SK-N-SH treated with all-trans-retinoic acid at 6 μM for 48 hours (cell line): ENCODE data around the gene SNED1.

Experiments used
- ATAC-seq: fragments of 200-7000 bp; cut with Tn5 transposase; 3 replicates; pipeline ENCODE4 v1.9.1; 2020; ENCODE audit warnings: mild to moderate bottlenecking, moderate library complexity
- BACH2 ChIP-seq: fragments of 250-450 bp; sonication (Bioruptor Pico); IDR thresholded peaks from 2 replicates; pipeline ENCODE4 v1.9.0; 2021; ENCODE audit warnings: mild to moderate bottlenecking, borderline replicate concordance
- CSDC2 ChIP-seq: fragments of 250-450 bp; sonication (Bioruptor Pico); IDR thresholded peaks from 2 replicates; pipeline ENCODE4 v1.5.0; 2020; ENCODE audit warnings: mild to moderate bottlenecking, moderate library complexity
- CSRNP3 ChIP-seq: fragments of 250-450 bp; sonication (Bioruptor Pico); IDR thresholded peaks from 2 replicates; pipeline ENCODE4 v1.5.1; 2021; ENCODE audit warnings: mild to moderate bottlenecking, moderate library complexity
- ESRRG ChIP-seq: fragments of 250-450 bp; sonication (Bioruptor Pico); IDR thresholded peaks from 2 replicates; pipeline ENCODE4 v1.6.1; 2021; ENCODE audit warnings: mild to moderate bottlenecking
- GLIS3 ChIP-seq: fragments of 250-450 bp; sonication (Bioruptor Pico); IDR thresholded peaks from 2 replicates; pipeline ENCODE4 v1.5.0; 2020; ENCODE audit warnings: mild to moderate bottlenecking, moderate library complexity
- OSR1 ChIP-seq: fragments of 250-450 bp; sonication (Bioruptor Pico); IDR thresholded peaks from 2 replicates; pipeline ENCODE4 v1.8.0; 2022; ENCODE audit warnings: moderate library complexity, mild to moderate bottlenecking, inconsistent platforms
- PPARA ChIP-seq: fragments of 250-450 bp; sonication (Bioruptor Pico); IDR thresholded peaks from 2 replicates; pipeline ENCODE4 v1.5.0; 2020; ENCODE audit warnings: mild to moderate bottlenecking, borderline replicate concordance
- SNAI2 ChIP-seq: fragments of 250-450 bp; sonication (Bioruptor Pico); IDR thresholded peaks from 2 replicates; pipeline ENCODE4 v1.5.0; 2020; ENCODE audit warnings: mild to moderate bottlenecking, moderate library complexity
- ZC3H10 ChIP-seq: fragments of 250-450 bp; sonication (Bioruptor Pico); IDR thresholded peaks from 2 replicates; pipeline ENCODE4 v1.5.1; 2021; ENCODE audit warnings: mild to moderate bottlenecking, moderate library complexity
- ZFP3 ChIP-seq: fragments of 250-450 bp; sonication (Bioruptor Pico); IDR thresholded peaks from 2 replicates; pipeline ENCODE4 v1.5.0; 2020; ENCODE audit warnings: mild to moderate bottlenecking, moderate library complexity
- ZFP30 ChIP-seq: fragments of 450-650 bp; formaldehyde crosslinking; IDR thresholded peaks from 2 replicates; pipeline ENCODE4 v1.5.0; 2022; ENCODE audit warnings: mild to moderate bottlenecking, moderate library complexity
- ZNF565 ChIP-seq: fragments of 450-650 bp; formaldehyde crosslinking; conservative IDR thresholded peaks from 2 replicates; pipeline ENCODE4 v1.5.0; 2020; ENCODE audit warnings: low read depth, mild to moderate bottlenecking, moderate library complexity
- ZNF8 ChIP-seq: fragments of 450-650 bp; formaldehyde crosslinking; IDR thresholded peaks from 2 replicates; pipeline ENCODE4 v1.5.0; 2020; ENCODE audit warnings: mild to moderate bottlenecking, moderate library complexity
- TF ChIP-seq, protein P1 (sequence below): fragments of 250-450 bp; sonication (Bioruptor Pico); IDR thresholded peaks from 2 replicates; pipeline ENCODE4 v1.8.0; 2021; ENCODE audit warnings: low read depth, mild to moderate bottlenecking, moderate library complexity, borderline replicate concordance
- TF ChIP-seq, protein P2 (sequence below): fragments of 250-450 bp; sonication (Bioruptor Pico); IDR thresholded peaks from 2 replicates; pipeline ENCODE4 v1.5.0; 2020; ENCODE audit warnings: mild to moderate bottlenecking, moderate library complexity
- TF ChIP-seq, protein P3 (sequence below): fragments of 250-450 bp; sonication (Bioruptor Pico); IDR thresholded peaks from 2 replicates; pipeline ENCODE4 v1.8.0; 2020; ENCODE audit warnings: mild to moderate bottlenecking, moderate library complexity, borderline replicate concordance

Gene SNED1

DNA sequence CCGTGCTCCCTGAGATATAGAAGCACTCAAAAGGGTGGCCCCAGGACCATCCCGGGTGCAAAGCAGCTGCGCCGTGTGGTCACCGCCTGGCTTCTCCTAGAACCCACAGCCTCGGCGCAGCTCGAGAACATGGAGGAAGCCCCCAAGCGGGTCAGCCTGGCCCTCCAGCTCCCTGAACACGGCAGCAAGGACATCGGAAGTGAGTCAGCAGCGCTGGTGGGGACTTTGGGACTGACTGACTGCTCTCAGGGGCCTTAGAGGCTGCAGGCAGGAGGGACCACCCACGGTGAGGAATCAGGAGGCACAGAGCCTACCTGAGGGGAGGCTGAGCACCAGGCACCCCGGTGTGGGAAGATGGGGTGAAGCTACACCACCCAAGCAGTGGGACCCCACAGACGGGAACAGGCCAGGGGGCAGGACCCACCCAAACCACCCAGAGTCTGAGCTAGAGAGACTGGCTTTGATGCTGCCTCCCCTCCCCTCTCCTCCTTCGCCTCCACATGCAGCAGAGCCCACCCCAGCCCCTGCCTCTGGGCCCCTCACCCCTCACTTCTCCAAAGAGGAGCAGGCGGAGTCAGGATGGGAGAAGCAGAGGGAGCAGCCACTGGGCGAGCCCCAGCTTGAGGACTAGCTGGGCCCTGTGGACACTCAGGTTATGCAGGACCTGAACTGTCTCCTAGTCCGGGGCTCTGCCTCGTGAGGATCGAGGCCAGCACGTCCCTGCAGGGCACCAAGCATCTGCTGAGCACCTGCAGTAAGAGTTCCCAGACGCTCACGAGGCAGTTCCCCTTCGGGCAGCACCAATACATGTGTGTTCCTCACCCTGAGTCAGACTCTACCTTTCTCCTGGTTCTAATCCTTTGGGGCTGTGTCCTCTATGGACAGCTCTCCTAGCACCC lies 75.0 kb downstream of the SNED1 start (continued):
- TF ChIP-seq, protein P1, sequence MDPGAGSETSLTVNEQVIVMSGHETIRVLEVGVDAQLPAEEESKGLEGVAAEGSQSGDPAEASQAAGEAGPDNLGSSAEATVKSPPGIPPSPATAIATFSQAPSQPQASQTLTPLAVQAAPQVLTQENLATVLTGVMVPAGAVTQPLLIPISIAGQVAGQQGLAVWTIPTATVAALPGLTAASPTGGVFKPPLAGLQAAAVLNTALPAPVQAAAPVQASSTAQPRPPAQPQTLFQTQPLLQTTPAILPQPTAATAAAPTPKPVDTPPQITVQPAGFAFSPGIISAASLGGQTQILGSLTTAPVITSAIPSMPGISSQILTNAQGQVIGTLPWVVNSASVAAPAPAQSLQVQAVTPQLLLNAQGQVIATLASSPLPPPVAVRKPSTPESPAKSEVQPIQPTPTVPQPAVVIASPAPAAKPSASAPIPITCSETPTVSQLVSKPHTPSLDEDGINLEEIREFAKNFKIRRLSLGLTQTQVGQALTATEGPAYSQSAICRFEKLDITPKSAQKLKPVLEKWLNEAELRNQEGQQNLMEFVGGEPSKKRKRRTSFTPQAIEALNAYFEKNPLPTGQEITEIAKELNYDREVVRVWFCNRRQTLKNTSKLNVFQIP (CRISPR knock-in tag) = no peak
- no peak for TF ChIP-seq ZC3H10
- TF ChIP-seq CSRNP3 (CRISPR knock-in tag) = no peak
- no peak for TF ChIP-seq ESRRG (CRISPR knock-in tag)
- TF ChIP-seq ZNF8 (CRISPR knock-in tag) = no peak

- TF ChIP-seq CSDC2 (CRISPR knock-in tag) (no peak), ZFP3 (CRISPR knock-in tag) (no peak), BACH2 (no peak), OSR1 (CRISPR knock-in tag) (no peak), PPARA (CRISPR knock-in tag) (no peak), ZFP30 (CRISPR knock-in tag) (no peak), ZNF8 (CRISPR knock-in tag) (no peak), ZNF565 (CRISPR knock-in tag) (no peak), ZC3H10 (no peak), SNAI2 (CRISPR knock-in tag) (no peak), CSRNP3 (CRISPR knock-in tag) (no peak)
- TF ChIP-seq, protein P1 (CRISPR knock-in tag) = no peak
- TF ChIP-seq, protein P2, sequence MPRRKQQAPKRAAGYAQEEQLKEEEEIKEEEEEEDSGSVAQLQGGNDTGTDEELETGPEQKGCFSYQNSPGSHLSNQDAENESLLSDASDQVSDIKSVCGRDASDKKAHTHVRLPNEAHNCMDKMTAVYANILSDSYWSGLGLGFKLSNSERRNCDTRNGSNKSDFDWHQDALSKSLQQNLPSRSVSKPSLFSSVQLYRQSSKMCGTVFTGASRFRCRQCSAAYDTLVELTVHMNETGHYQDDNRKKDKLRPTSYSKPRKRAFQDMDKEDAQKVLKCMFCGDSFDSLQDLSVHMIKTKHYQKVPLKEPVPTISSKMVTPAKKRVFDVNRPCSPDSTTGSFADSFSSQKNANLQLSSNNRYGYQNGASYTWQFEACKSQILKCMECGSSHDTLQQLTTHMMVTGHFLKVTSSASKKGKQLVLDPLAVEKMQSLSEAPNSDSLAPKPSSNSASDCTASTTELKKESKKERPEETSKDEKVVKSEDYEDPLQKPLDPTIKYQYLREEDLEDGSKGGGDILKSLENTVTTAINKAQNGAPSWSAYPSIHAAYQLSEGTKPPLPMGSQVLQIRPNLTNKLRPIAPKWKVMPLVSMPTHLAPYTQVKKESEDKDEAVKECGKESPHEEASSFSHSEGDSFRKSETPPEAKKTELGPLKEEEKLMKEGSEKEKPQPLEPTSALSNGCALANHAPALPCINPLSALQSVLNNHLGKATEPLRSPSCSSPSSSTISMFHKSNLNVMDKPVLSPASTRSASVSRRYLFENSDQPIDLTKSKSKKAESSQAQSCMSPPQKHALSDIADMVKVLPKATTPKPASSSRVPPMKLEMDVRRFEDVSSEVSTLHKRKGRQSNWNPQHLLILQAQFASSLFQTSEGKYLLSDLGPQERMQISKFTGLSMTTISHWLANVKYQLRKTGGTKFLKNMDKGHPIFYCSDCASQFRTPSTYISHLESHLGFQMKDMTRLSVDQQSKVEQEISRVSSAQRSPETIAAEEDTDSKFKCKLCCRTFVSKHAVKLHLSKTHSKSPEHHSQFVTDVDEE (CRISPR knock-in tag) = no peak
- ATAC-seq = no peak
Observed at GRCh38 chr2:241074065-241074818, 75.8 kb downstream of the SNED1 start.

DNA sequence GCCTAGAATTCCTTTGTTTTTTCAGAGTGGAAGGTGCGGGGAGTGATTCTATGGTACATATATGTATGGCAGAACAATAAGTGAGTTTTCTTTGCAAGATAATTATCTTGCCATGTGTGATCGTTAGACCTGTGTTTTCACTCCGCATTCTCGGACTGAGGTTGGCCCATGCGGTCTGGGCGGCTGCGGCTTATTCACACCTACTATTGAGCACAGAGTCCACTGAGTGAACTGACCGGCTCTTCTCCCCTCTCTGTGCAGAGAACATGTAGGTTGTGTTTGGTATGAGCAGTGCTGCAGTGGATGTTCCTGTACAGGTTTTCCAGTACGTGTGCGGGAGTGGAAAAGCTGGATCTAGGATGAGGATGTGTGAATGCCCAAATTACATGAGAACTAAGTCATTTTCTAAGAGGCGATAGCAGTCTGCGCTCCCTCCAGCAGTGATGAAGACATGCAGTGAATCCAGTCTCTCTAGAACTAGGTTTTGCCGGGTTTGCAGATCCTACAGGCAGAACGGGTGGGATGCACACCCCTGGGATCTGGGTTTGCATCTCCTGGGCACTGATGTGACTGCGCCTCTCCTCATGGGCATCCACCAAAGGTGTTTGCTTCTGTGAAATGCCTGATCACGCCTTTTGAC lies 76.6 kb downstream of the SNED1 start:
- ATAC-seq = no peak
- TF ChIP-seq SNAI2 (CRISPR knock-in tag) (no peak), GLIS3 (CRISPR knock-in tag) (no peak), CSDC2 (CRISPR knock-in tag) (no peak), OSR1 (CRISPR knock-in tag) (no peak)
- TF ChIP-seq, protein P3, sequence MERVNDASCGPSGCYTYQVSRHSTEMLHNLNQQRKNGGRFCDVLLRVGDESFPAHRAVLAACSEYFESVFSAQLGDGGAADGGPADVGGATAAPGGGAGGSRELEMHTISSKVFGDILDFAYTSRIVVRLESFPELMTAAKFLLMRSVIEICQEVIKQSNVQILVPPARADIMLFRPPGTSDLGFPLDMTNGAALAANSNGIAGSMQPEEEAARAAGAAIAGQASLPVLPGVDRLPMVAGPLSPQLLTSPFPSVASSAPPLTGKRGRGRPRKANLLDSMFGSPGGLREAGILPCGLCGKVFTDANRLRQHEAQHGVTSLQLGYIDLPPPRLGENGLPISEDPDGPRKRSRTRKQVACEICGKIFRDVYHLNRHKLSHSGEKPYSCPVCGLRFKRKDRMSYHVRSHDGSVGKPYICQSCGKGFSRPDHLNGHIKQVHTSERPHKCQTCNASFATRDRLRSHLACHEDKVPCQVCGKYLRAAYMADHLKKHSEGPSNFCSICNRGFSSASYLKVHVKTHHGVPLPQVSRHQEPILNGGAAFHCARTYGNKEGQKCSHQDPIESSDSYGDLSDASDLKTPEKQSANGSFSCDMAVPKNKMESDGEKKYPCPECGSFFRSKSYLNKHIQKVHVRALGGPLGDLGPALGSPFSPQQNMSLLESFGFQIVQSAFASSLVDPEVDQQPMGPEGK (CRISPR knock-in tag) = no peak
